ENCODE results near the gene MAEA.

- no peak for TF ChIP-seq CTCF (conservative IDR thresholded peaks at IDR 0.05)
- no peak for TF ChIP-seq ZFX (IDR thresholded peaks at IDR 0.05)
Measured at GRCh38 chr4:1334579-1334895, 44.8 kb downstream of the MAEA start.

Measured in C4-2B (cell line).